PFSK-1 (cell line): ENCODE measurements around the gene RAE1.

ENCODE experiments used
- FOXP2 ChIP-seq: optimal IDR thresholded peaks from 2 replicates; pipeline ENCODE3; 2011; ENCODE audit warnings: borderline replicate concordance, control low read depth, inconsistent platforms; ENCODE audit not compliant: insufficient read depth; ENCODE audit errors: extremely low read length, extremely low read depth
- POLR2AphosphoS5 ChIP-seq: IDR thresholded peaks from 2 replicates; pipeline ENCODE4 v1.6.1; 2012; ENCODE audit warnings: low read depth, mild to moderate bottlenecking, control low read depth, low read length, moderate library complexity
- REST ChIP-seq, 2 experiments: IDR thresholded peaks; 2 replicates each; pipeline versions ENCODE4 v1.6.1 to v1.8.0; 2011 to 2012; ENCODE audit warnings: low read depth in 2 of 2, low read length in 2 of 2, control low read depth in 1 of 2, inconsistent platforms in 1 of 2, mild to moderate bottlenecking in 1 of 2, moderate library complexity in 1 of 2; ENCODE audit not compliant: insufficient read depth in 1 of 2
- SIN3A ChIP-seq: IDR thresholded peaks from 2 replicates; pipeline ENCODE4 v1.6.1; 2012; ENCODE audit warnings: mild to moderate bottlenecking, low read length, moderate library complexity, borderline replicate concordance; ENCODE audit not compliant: insufficient read depth
- TAF1 ChIP-seq: IDR thresholded peaks from 2 replicates; pipeline ENCODE4 v1.6.1; 2012; ENCODE audit warnings: low read length, control low read depth, borderline replicate concordance; ENCODE audit not compliant: insufficient read depth

GRCh38 chr20:57330998-57331397, 20.1 kb upstream of the RAE1 start:
- TF ChIP-seq REST (IDR thresholded peaks at IDR 0.05; ENCODE audit: insufficient read depth in 1 of 2, low read depth in 2 of 2, low read length in 2 of 2) (no peak), SIN3A (no peak), POLR2AphosphoS5 (no peak), TAF1 (no peak), FOXP2 (no peak)
